ENCODE measurements around the gene APOC1.

The APOC1 gene

GRCh38 chr19:44955505-44956439 lies 41.4 kb downstream of the APOC1 start:
- no peak for DNase-seq (ENCODE audit: low read depth)

- no peak for DNase-seq (ENCODE audit: low read depth)
Measured at GRCh38 chr19:44957526-44957925, 43.1 kb downstream of the APOC1 start.

DNA sequence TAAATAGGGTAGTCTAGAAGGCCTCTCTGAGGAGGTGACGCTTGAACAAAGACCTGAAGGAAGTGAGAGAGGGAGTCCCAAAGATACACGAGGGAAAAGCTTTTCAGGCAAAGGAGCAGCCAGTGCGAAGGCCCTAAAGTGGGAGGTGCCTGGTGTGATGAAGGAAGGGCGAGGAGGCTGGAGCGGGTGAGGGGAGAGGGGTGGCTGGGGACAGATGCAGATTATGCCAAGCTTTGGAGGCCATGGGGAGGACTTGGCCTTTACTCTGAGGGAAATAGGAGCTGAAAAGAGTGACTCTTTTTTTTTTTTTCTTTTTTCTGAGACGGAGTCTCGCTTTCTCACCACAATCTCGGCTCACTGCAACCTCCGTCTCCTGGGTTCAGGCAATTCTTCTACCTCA lies 43.7 kb downstream of the APOC1 start:
- DNase-seq (ENCODE audit: low read depth): no peak

DNA sequence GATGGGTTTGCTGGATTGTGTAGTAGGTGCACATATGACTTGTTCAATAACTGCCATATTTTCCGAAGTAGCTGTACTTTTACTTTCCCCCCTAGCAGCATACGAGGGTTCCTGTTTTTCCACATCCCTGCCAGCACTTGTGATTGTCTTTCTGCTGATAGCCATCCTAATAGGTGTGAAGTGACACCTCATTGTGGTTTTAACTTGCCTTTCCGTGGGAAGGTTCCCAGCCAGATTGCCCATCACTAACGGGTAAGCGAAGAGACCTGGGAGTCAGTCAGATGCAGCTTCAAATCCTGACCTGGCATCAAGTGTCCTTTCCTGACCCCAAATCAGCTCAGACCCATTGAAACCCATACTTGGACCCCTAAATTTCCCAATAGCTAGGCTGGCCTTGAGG lies 45.3 kb downstream of the APOC1 start:
- no peak for DNase-seq (ENCODE audit: low read depth)

DNA sequence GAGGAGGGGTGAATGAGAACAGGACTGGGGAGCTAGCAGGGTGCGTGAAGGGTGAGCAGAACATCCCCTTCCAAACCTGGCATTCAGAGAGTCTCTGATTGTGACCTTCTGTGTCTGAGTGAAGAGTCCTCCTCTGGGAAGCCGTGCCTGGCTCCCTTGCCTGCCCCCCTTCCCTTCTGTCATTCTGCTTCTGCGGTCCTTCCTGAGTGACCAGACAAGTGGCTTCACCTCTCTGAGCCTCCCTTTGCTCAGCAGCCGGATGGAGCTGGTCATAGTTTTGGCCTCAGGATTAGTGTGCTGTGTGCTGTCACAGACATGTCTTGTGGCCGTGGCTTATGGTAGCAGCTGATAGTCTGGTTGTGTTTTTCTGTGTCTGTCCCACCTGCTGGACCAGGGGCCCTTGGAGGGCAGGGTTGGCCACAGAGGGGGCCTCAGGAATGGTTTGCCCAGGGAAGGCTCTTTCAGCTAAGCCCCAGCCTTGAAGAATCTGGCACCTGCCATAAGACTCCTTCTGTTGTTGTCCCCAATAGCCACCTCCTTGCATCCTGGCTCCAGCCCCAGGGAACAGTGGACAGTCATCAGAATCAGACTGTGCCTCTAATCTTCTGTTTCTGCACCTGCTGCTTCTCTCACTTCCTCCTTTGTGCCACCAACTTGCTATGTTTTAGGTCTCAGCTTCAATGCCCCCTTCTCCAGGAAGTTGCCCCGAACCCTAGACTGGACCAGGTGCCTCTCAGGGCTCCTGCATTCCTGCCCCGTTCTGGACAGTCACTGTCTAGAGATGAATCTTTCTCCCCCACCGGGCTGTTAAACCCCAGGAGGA lies 46.7 kb downstream of the APOC1 start:
- no peak for DNase-seq (ENCODE audit: low read depth)

- DNase-seq (ENCODE audit: low read depth): no peak
Measured at GRCh38 chr19:44961821-44962220, 47.4 kb downstream of the APOC1 start.

DNA sequence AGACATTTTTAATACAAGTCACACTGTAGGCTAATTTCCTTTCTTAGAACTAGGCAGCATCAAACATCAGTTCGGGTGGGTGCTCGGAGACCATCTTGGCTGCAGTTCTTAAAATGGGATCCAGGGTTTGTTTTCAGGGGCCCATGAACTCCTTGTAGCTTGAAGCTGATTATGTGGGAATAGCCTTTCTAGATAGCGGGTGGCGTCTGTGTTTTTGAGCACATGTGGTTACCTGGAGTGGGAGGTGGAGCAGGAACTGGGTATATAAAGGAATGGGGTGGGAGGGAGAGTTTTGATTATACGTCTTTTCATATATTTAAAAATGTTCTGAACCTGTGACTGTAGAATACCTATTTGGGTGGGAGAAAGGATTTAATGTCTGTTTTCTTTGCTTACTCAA lies 53.7 kb downstream of the APOC1 start:
- no peak for DNase-seq (ENCODE audit: low read depth)

GRCh38 chr19:44968670-44969069 lies 54.3 kb downstream of the APOC1 start:
- no peak for DNase-seq (ENCODE audit: low read depth)

Data from activated gamma-delta T cell treated with anti-CD3 and anti-CD28 coated beads, Interleukin-2, amount 50 U/mL, for 16 hours (primary cell).